Liver (tissue), 3 donors: ENCODE data around the gene SNX14.

Source experiments
- EGR1 ChIP-seq, 2 donors: IDR thresholded peaks; 2 replicates each; pipeline ENCODE4 v1.6.1; 2016 to 2018; ENCODE audit warnings: antibody characterized with exemption in 2 of 2, low read depth in 2 of 2
- GABPA ChIP-seq, 2 donors: IDR thresholded peaks in 1 of 2; conservative IDR thresholded peaks in 1 of 2; 2 replicates each; pipeline ENCODE4 v1.6.1; 2016; ENCODE audit warnings: antibody characterized with exemption in 2 of 2, mild to moderate bottlenecking in 1 of 2, moderate library complexity in 1 of 2
- NR2F2 ChIP-seq: IDR thresholded peaks from 2 replicates; pipeline ENCODE4 v1.6.1; 2016; ENCODE audit warnings: antibody characterized with exemption
- RAD21 ChIP-seq, 2 donors: IDR thresholded peaks; 2 replicates each; pipeline ENCODE4 v1.6.1; 2016; ENCODE audit warnings: antibody characterized with exemption in 2 of 2, mild to moderate bottlenecking in 2 of 2
- SP1 ChIP-seq: IDR thresholded peaks from 2 replicates; pipeline ENCODE4 v1.6.1; 2018; ENCODE audit warnings: antibody characterized with exemption, mild to moderate bottlenecking
- TAF1 ChIP-seq: conservative IDR thresholded peaks from 2 replicates; pipeline ENCODE4 v1.6.1; 2016; ENCODE audit warnings: antibody characterized with exemption, mild to moderate bottlenecking
- YY1 ChIP-seq: IDR thresholded peaks from 2 replicates; pipeline ENCODE4 v1.6.1; 2016; ENCODE audit warnings: antibody characterized with exemption, mild to moderate bottlenecking
- TF ChIP-seq, protein P1 (sequence below): fragments of 150-350 bp; IDR thresholded peaks from 2 replicates; pipeline ENCODE4 v1.5.1; 2017; ENCODE audit warnings: improper control_type of control experiment, low read depth, low read length; ENCODE audit not compliant: missing input control
- TF ChIP-seq, protein P2 (sequence below): IDR thresholded peaks from 2 replicates; pipeline ENCODE4 v1.6.1; 2016; ENCODE audit warnings: antibody characterized with exemption
- TF ChIP-seq, protein P3 (sequence below): IDR thresholded peaks from 2 replicates; pipeline ENCODE4 v1.6.1; 2016; ENCODE audit warnings: antibody characterized with exemption
- TF ChIP-seq, protein P4 (sequence below): IDR thresholded peaks from 2 replicates; pipeline ENCODE4 v1.6.1; 2016; ENCODE audit warnings: antibody characterized with exemption, mild to moderate bottlenecking
- TF ChIP-seq, protein P5 (sequence below): IDR thresholded peaks from 2 replicates; pipeline ENCODE4 v1.6.1; 2016; ENCODE audit warnings: antibody characterized with exemption
- donor health status: healthy.
- donor health status: healthy.

DNA sequence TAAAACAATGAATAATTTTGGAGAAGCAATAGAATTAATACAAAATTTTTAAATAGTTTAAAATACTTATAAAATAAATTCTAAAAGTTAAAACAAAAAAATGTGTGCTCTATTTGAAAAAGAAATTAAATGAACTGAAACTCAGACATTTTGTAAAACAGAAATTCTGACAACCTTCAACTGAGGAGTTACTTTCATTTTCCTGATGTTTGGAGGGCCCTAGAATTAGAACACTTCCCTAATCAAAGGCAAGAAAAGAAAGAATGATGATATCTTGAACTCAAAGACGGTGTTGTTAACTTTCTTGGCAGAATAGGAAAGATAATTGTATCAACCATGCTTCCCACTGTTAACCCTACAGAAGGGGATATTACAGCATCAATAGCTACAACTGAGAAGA lies 27.9 kb downstream of the SNX14 start:
- TF ChIP-seq, protein P1, sequence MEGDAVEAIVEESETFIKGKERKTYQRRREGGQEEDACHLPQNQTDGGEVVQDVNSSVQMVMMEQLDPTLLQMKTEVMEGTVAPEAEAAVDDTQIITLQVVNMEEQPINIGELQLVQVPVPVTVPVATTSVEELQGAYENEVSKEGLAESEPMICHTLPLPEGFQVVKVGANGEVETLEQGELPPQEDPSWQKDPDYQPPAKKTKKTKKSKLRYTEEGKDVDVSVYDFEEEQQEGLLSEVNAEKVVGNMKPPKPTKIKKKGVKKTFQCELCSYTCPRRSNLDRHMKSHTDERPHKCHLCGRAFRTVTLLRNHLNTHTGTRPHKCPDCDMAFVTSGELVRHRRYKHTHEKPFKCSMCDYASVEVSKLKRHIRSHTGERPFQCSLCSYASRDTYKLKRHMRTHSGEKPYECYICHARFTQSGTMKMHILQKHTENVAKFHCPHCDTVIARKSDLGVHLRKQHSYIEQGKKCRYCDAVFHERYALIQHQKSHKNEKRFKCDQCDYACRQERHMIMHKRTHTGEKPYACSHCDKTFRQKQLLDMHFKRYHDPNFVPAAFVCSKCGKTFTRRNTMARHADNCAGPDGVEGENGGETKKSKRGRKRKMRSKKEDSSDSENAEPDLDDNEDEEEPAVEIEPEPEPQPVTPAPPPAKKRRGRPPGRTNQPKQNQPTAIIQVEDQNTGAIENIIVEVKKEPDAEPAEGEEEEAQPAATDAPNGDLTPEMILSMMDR: no peak
- TF ChIP-seq EGR1 (IDR thresholded peaks at IDR 0.05; ENCODE audit: low read depth in 2 of 2): no peak
- TF ChIP-seq, protein P2, sequence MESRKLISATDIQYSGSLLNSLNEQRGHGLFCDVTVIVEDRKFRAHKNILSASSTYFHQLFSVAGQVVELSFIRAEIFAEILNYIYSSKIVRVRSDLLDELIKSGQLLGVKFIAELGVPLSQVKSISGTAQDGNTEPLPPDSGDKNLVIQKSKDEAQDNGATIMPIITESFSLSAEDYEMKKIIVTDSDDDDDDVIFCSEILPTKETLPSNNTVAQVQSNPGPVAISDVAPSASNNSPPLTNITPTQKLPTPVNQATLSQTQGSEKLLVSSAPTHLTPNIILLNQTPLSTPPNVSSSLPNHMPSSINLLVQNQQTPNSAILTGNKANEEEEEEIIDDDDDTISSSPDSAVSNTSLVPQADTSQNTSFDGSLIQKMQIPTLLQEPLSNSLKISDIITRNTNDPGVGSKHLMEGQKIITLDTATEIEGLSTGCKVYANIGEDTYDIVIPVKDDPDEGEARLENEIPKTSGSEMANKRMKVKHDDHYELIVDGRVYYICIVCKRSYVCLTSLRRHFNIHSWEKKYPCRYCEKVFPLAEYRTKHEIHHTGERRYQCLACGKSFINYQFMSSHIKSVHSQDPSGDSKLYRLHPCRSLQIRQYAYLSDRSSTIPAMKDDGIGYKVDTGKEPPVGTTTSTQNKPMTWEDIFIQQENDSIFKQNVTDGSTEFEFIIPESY: no peak
- TF ChIP-seq TAF1: no peak
- TF ChIP-seq RAD21 (IDR thresholded peaks at IDR 0.05): no peak
- TF ChIP-seq, protein P3, sequence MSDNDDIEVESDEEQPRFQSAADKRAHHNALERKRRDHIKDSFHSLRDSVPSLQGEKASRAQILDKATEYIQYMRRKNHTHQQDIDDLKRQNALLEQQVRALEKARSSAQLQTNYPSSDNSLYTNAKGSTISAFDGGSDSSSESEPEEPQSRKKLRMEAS: no peak
- TF ChIP-seq YY1: no peak
- TF ChIP-seq SP1: no peak
- TF ChIP-seq, protein P4, sequence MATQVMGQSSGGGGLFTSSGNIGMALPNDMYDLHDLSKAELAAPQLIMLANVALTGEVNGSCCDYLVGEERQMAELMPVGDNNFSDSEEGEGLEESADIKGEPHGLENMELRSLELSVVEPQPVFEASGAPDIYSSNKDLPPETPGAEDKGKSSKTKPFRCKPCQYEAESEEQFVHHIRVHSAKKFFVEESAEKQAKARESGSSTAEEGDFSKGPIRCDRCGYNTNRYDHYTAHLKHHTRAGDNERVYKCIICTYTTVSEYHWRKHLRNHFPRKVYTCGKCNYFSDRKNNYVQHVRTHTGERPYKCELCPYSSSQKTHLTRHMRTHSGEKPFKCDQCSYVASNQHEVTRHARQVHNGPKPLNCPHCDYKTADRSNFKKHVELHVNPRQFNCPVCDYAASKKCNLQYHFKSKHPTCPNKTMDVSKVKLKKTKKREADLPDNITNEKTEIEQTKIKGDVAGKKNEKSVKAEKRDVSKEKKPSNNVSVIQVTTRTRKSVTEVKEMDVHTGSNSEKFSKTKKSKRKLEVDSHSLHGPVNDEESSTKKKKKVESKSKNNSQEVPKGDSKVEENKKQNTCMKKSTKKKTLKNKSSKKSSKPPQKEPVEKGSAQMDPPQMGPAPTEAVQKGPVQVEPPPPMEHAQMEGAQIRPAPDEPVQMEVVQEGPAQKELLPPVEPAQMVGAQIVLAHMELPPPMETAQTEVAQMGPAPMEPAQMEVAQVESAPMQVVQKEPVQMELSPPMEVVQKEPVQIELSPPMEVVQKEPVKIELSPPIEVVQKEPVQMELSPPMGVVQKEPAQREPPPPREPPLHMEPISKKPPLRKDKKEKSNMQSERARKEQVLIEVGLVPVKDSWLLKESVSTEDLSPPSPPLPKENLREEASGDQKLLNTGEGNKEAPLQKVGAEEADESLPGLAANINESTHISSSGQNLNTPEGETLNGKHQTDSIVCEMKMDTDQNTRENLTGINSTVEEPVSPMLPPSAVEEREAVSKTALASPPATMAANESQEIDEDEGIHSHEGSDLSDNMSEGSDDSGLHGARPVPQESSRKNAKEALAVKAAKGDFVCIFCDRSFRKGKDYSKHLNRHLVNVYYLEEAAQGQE: no peak
- TF ChIP-seq, protein P5, sequence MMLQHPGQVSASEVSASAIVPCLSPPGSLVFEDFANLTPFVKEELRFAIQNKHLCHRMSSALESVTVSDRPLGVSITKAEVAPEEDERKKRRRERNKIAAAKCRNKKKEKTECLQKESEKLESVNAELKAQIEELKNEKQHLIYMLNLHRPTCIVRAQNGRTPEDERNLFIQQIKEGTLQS: no peak
- TF ChIP-seq GABPA (IDR thresholded peaks at IDR 0.05 in 1 of 2, conservative IDR thresholded peaks at IDR 0.05 in 1 of 2): no peak
- TF ChIP-seq NR2F2: no peak
